Urothelium cell line (cell line): ENCODE data around the gene MYO1E.

Experiments
- DNase-seq: peaks from one replicate; pipeline ENCODE4 v3.0.0; 2011; ENCODE audit warnings: low spot score, mixed read lengths
- FAIRE-seq: peaks from 2 replicates; lab custom pipeline; 2011; peaks lifted over from hg19 to GRCh38; lab: Jason Lieb, UNC

The MYO1E gene

DNA sequence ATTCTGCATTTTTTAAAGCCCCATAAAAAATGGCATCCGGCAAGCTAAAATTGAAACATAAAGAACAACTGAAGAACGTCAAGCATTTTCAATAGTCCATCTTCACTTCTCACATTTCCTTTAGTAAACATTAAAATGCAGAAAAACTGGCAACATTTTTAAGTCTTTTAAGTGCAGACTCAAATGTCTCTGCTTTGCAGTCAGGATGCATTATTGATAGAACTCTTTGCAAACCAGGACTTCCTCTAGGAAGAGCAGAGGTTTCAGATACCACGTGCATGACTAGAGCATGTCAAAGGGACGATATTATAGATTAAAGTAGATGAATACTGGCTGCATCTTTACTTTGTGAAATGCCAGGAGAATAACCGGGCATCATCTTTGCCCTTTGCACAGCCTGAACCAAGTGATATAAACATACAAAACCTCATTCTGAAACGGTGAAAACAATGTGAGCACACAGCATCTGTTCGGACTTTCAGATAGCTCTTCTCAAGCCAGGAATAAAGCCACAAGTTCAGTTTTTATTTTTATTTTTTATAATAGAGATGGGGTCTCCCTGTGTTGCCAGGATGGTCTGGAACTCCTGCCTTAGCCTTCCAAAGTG is 101.0 kb downstream of the MYO1E start:
- no peak for FAIRE-seq
- no peak for DNase-seq

DNA sequence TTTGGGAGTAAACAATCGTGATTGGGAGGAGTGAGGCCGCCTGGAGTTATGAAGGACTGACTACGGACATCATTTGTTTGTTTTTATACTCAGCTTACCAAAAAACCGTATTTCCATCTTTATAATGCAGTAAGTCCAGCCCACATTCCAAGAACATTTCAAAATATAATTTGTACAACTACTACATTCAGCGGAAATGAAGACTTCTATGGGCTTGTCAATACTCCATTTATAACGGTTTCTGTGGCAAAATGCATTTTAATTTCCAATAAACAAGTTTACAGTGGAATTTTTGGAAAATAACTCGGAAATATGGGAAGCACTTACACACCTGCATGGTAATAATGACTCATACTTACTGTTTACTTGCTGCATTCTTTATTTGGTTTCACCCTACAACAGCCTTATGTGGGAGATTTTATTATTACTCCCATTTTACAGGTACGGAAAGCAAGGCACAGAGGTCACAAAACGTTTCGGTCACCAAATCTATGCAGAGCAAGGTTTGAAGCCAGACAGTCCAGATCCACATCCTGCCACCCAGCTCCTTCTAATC is 103.7 kb downstream of the MYO1E start:
- no peak for DNase-seq
- no peak for FAIRE-seq

DNA sequence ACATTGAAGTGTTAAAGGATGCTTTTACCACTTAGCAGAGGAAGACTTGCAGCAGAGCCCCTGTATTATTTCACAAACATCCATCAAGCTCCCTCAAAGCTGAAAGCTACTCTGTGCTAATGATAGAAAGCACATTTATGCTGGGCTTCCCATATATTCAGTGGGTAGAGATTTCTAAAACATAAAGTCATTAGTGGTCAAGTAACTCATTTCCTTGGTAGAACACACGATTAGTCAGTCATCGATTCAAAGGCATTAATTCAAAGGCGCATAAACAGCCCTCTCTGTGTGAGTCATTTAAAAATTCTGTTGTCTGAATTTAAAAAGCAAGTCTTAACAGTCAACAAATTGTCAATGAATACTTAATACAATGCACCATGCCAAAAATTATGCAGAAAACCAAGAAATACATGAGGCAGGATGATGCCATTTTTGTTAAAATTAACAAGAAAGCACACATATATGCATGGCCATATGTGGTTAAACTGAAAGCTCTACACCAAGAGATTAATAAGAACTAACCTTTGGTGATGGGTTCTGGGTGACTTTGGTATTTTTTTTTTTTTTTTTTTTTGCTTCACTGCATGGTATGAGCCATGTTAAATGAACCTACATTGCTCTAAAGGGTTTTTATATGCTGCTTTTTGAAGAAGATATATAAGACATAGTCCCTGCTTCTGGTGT is 104.4 kb downstream of the MYO1E start:
- DNase-seq (no peak), FAIRE-seq (no peak)

DNA sequence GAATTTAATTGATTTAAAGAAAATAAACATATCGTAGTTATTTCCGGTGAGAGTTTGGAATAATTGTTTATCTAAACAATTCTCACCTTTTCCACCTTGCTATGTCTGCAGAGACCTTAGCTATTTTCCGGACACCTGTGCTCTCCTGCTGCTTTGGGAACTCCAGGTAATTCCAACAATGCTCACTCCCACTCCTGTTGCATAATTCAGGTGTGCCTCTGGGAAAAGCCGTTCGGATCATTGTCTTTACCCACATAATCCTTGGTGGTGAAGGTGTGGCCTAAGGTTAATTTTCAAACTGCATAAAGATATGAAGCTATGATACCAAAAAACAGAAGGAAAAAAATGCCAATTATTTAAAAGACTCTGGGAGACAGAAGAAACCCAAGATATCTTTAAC is 106.6 kb downstream of the MYO1E start:
- DNase-seq = no peak
- no peak for FAIRE-seq

DNA sequence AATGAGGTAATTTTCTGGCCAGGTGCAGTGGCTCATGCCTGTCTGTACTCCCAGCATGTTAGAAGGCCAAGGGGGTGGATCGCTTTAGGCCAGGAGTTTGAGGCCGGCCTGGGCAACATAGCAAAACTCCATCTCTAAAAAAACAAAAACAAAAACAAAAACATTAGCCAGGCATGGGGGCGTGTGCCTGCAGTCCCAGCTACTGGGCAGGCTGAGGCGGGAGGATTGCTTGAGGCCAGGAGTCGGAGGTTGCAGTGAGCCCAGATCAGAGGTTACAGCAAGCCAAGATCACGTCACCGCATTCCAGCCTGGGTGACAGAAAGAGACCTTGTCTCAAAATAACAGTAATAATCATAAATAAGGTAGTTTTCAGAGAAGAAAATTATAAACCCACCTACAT is 110.4 kb downstream of the MYO1E start:
- FAIRE-seq = no peak
- no peak for DNase-seq

DNA sequence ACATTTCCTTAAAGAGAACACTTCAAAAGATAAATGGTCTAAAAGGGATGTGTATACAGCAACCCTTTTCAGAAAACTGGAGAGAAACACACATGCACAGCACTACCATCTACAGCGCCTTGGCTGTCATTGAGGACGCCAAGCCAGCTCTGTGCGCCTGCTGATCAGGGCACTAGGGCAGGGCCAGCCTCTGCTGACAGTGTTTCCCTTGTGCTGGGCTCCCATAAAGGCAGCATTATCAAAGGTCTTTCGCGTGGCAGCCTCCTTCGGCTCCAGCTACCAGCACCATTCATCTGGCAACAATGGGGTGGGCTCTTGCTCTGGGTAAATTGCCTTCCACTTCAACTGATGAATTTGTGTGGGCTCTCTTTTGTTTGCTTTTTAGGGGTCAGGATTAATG is 112.6 kb downstream of the MYO1E start:
- FAIRE-seq = no peak
- DNase-seq = no peak

DNA sequence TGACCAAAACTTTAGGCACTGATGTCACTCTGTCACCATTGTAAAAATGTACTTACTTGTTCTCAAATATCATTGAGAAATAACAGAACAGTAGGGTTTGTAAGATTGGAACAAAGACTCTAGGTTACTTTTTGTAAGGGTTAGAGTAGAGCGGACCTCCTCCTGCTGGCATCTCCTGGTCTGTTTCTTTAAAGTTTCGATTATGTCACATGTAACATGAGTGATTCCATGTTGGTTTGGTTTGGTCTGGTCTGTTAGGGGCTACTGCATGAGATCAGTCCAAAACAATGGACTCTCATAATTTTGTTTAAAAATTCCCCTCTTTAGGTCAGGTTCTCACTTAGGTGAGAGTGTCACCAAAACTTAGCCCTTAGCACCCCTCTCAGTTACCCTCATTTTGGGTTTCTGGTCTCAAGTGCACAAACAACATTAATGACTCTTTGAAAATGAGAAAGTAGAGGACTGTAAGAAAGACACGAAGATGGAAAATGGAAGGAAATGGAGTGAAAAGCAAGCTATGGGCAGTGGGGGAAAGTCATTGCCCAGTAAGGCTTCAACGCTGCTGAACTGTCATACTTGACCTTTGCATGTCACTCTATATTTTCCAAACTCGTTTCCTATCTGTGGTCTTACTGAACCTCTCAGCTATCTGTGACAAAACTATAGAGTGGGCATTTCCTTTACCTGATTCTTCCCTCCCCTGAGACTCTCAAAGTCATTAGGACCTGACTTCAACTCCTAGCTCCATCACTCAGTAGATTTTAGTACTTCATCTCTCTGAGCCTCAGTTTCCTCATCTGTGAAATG is 113.3 kb downstream of the MYO1E start:
- DNase-seq (no peak), FAIRE-seq (no peak)

DNA sequence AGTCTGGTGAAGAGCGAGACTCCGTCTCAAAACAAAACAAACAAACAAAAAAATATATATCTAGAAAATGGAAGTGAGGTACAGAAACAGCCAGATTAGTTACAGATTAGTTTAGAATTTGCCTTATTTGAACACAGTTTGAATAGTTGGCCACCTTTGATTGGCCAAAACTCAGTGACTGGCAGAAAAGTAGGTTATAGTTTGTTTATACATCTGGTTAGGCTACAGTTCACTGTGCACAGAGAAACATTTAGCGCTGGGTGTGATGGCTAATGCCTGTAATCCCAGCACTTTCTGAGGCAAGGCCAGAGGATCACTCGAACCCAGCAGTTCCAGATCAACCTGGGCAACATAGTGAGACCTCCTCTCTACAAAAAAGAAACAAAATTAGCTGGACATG is 114.4 kb downstream of the MYO1E start:
- FAIRE-seq (no peak), DNase-seq (no peak)

DNA sequence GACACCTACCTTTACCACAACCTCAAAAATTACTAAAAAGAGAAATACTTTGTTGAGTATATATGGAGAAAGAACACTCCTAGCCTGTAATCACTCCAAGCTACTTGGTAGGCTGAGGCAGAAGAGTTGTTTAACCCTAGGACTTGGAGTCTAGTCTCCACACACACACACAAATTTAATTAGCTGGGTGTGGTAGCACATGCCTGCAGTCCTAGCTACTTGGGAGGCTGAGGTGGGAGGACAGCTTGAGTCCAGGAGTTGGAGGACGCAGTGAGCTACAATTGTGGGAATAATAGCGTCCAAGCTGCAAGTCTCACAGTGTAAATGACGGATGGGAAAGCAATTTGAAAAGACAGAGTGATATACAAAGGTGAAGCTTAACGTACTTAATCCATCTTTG is 115.5 kb downstream of the MYO1E start:
- FAIRE-seq = no peak
- no peak for DNase-seq

DNA sequence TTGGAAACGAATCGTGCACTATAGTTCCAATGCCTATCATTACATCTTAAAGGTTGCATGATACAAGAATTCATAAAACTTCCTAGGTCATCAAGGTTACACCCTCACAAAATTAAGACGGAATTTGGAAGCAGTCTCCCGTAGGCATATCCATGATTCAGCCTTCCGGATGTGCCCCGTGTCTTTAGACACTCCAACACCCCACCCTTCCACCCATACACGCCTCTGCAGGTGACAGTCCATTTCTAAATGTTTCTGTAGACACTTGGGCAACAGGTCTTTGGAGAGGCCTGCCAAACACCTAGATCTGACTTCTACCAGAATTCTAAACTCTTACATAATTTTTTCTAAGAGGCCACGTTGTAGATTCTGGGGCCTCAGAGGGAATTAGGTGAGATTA is 116.2 kb downstream of the MYO1E start:
- FAIRE-seq = no peak
- DNase-seq = no peak

DNA sequence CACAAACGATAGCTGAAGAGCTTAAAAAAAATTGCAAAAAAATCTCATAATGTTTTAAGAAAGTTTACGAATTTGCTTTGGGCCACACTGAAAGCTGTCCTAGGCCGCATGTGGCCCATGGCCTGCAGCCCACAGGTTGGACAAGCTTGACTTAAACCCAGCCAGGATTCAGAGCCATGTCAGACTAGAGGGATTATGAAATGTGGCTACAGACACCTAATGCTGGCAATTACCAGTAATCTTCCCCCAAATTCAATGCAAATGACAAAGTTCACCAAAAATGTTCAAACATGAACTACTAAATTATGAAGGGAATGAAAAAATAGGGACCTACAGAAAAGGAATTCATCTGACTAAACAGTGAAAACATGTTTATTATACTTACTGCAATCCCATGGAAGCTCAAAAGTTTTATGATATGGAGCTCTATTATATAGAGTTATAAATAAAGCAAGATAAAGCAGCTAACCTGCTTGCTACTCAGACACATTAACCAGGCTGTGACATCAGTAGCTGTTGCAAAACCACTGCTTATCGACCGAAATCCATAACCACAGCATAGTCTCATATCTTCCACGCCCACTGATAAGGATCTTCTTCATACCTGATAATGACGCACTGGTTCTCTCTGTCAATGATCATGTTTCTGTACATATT is 116.9 kb downstream of the MYO1E start:
- FAIRE-seq = no peak
- no peak for DNase-seq

DNA sequence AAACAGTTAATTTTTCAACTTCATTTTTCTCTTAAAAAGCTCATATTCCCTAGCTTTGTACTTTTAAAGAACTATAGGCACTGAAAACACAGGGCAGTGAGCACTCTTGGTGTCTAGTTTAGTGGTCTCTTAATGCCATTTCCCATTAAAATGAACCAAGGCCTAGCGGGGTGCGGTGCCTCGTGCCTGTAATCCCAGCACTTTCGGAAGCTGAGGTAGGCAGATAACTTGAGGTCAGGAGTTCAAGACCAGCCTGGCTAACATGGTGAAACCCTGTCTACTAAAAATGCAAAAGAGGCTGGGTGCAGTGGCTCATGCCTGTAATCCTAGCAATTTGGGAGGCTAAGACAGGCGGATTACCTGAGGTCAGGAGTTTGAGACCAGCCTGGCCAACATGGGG is 120.5 kb downstream of the MYO1E start:
- DNase-seq (no peak), FAIRE-seq (no peak)

DNA sequence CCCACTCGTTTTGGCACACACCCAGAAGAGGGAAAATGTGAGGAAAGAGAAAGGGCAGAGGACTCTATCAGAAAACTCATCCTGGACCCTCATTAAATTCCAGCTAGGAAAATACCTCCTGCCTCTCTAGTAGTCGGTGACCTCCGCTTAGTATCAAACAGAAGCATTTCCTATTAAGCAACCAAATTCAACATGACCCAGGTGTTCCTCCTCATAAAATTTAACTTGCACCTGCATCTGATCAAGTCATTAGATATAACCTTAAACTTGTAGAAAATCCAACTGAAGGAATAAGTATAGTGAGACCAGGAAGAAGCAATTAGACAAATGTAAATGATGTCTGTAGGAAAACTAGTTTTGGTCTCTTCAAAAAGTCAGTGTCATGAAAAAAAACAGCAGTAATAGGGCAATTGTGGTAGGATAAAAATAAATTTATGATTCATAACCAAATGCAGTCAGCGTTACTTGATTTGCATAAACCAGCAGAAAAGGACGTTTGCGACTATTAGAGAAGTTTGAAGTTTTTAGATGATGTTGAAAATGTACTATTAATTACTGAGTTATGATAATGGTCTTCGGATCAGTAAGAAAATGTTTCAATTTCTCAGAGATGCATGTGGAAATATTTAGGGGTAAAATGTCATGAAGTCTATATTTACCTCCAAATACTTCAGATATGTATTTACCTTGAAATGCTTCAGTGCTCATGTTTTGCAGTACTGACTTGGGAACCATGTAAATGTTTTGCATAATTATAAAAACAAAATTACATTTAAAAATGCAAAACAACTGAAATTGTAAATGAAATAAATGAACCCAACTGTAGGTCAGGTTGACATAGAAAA is 121.4 kb downstream of the MYO1E start:
- DNase-seq = no peak

DNA sequence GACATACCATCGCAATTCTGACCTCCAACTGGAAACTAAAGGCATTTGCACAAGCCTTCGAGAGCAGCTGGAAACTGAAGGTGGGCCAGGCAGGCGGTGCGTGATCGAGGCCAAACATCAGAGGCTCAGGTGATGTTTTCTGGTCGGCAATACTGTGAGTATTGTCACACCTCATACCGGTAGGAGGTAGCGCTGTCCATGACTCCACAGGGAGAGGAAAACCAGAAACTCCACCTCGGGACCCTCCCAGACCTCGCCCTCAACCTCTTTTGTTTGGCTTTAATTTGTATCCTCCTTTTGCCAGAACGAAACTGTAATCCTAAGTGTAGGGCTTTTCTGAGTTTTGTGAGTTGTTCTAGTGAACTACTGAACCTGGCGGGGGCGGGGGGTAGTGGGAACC is 122.4 kb downstream of the MYO1E start:
- no peak for DNase-seq
- no peak for FAIRE-seq

More for the DNA sequence above, 121.4 kb downstream of the MYO1E start:
- no peak for FAIRE-seq

DNA sequence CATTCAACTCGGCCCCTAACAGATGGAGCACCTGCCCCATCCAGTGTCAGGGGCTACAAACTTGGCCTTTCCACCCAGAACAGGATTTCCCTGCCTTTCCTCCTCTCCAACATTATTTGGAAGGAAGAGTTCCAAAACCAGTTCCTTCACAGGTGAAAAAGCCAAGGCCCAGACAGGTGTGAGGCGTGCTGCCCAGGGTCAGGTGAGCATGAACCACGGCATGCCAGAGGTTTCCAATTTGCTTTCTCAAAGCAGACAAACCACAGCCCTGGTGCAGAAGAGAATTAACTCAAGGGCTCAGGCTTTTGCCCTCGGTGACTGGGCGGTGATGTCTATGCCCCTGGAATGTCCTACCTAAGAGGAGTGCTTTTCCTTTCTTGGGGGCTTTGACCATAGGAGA is 122.9 kb downstream of the MYO1E start:
- FAIRE-seq (no peak), DNase-seq (no peak)

DNA sequence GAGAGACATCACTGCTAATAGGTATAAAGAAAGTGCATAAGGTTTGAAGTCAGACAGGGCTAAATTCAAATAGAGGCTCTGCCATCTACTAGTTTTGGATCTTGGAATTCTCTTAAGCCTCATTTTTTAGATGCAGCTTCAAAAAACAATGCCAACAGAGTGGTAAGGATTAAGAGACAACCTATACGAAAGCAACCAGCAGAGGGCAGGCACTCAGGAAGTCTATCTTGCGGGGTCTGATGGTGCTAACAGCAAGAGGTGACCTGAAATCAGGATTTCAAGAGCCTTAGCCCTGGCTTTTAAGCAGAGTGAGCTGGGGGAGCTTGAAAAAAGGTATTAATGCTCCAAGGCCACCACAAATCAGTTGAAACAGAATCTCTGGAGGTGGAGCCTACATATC is 125.3 kb downstream of the MYO1E start:
- peak; percentile 55 for DNase-seq
- no peak for FAIRE-seq

DNA sequence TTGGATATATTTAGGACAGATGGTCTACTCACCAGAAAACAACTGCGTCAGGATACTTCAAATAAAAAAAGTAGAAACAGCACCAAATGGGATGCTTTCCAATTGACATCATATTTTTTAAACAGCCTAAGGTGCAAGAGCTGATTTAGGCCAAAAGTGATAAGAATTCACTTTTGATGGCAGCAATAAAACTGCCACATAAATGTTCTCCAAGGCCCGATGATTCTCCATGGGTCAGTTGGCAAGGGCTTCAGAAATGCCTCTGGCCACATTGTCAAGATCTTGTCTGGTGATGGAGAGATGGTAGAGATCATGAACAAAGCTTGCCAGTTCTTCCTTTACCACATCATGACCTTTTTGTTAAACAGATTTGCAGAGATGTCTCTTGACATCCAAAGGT is 127.1 kb downstream of the MYO1E start:
- no peak for FAIRE-seq
- DNase-seq = no peak

DNA sequence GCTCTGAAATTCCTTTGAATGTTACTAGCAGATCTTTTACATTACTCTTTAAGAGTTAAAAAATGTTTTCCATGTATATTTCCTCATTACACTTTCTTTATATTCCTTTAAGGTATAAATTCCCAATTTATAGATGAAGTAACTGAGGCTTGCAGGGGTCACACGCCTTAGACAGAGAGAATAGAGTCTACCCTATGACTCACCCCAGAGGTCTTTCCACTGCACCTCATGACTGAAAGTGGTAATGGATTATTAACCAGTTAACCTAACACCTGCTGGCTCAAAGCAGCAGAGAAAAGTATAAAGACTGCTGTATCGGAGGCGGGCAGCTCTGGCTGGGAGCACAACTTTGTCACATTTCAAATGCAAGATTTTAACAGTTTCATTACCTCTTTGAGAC is 128.3 kb downstream of the MYO1E start:
- DNase-seq = no peak
- FAIRE-seq = no peak

DNA sequence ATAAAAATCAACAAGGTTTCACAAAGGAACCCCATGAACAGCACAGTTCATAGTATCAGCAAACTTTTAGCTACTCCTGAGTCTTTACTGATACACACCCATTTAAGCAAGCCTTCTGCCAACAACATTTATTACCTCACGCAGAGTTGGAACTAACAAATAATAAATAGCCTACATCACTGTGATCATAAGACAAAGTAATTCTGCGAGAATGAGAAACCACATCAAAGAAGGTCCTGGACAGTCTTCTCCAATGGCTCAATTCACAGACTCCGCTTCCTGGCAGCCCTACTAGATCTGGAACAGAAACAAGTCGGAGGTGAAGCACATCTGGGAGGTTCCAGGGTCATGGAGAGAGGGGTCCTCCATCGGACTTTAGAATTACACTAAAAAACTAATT is 129.0 kb downstream of the MYO1E start:
- FAIRE-seq (no peak), DNase-seq (no peak)

DNA sequence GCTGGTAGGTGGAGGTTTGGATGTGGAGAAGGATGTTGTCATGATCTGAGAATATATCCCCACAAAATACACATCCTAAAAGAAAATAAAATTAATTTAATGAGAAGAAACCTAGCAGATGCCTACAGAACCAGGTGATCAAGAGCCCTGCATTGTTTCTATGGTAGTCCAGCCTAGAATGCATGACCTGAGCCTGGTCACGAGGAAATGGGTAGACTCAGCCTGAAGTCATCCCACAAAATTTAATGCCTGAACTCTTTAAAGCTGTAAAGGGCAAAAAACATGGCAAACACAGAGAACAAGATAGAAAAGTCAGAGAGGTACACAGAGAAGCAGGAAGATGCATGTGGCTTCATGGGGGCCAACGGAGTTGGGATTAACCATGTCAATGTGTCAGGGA is 130.0 kb downstream of the MYO1E start:
- DNase-seq = no peak
- no peak for FAIRE-seq
